Measurements from ENCODE around the gene PSAP. TPM values are rescaled to one million over a fixed set of nuclear protein-coding genes. Genes with fewer than 3 reads are reported as not detected.
A peak's percentile ranks its signal among the peaks of the same experiment; 100 is the strongest.

The PSAP gene
- total RNA-seq, 1 experiment from 2014 or later = 397 TPM

- no peaks in the 10 kb centered on the region for H3K9me3 Mint-ChIP-seq
- DNase-seq (ENCODE audit: low spot score) = no peak
- TF ChIP-seq FOXP1 (CRISPR knock-in tag; IDR thresholded peaks at IDR 0.05; ENCODE audit: borderline replicate concordance) = no peak
- TF ChIP-seq CREM (CRISPR knock-in tag; IDR thresholded peaks at IDR 0.05) = no peak
- no peak for TF ChIP-seq ZBTB43 (CRISPR knock-in tag; IDR thresholded peaks at IDR 0.05)
- TF ChIP-seq PREB (CRISPR knock-in tag; IDR thresholded peaks at IDR 0.05; ENCODE audit: borderline replicate concordance) = no peak
- no peak for TF ChIP-seq SP1 (CRISPR knock-in tag; conservative IDR thresholded peaks at IDR 0.05)
- no peak for TF ChIP-seq ZNF416 (CRISPR knock-in tag; IDR thresholded peaks at IDR 0.05)
- TF ChIP-seq NR2C2 (CRISPR knock-in tag; IDR thresholded peaks at IDR 0.05) = no peak
- no peak for TF ChIP-seq RORB (CRISPR knock-in tag; IDR thresholded peaks at IDR 0.05)
- TF ChIP-seq CTCF (IDR thresholded peaks at IDR 0.05) = no peak
- TF ChIP-seq FOXK1 (CRISPR knock-in tag; IDR thresholded peaks at IDR 0.05) = no peak
- TF ChIP-seq MXD4 (CRISPR knock-in tag; IDR thresholded peaks at IDR 0.05; ENCODE audit: borderline replicate concordance) = no peak
- no peak for TF ChIP-seq ATF6 (CRISPR knock-in tag; IDR thresholded peaks at IDR 0.05)
- H3K27me3 Mint-ChIP-seq (ENCODE audit: low read depth) = no peaks in the 10 kb centered on the region
- H3K4me3 Mint-ChIP-seq = no peak overlapping the region
- peak; percentile 71 for ATAC-seq
- H3K36me3 Mint-ChIP-seq = no peaks in the 10 kb centered on the region
- POLR2A ChIA-PET = interaction anchor here (0.7 to 1.5 kb wide), 2 partner anchors 22 to 1329 kb away, joined by 3 to 4 read pairs; no protein-coding TSS in a partner anchor
- H3K4me1 Mint-ChIP-seq = peaks cover 19% of the 10 kb centered on the region
- H3K27ac Mint-ChIP-seq = no peak overlapping the region
- CTCF ChIA-PET = interaction anchor here (0.6 to 3.2 kb wide), 9 partner anchors 10 to 266 kb away, joined by 3 to 22 read pairs (median 4); partner anchors contain the start of gene VSIR
Measured at GRCh38 chr10:71782917-71783490, 68.0 kb downstream of the PSAP start.

- Mint-ChIP-seq H3K4me3 (no peak overlapping the region), H3K27me3 (ENCODE audit: low read depth) (peaks cover 4% of the 10 kb centered on the region; the same call in 1 of the 2 replicates), H3K4me1 (peaks cover 19% of the 10 kb centered on the region), H3K9me3 (peaks cover 4% of the 10 kb centered on the region), H3K27ac (no peak overlapping the region), H3K36me3 (0 out of 2 replicates have a peak, but pooled peaks cover 2% of the 10 kb centered on the region)
- DNase-seq (ENCODE audit: low spot score) (no peak), ATAC-seq (no peak)
- CTCF ChIA-PET = interaction anchor here (0.8 to 3.2 kb wide), 9 partner anchors 9 to 266 kb away, joined by 3 to 22 read pairs (median 4); partner anchors contain the start of gene VSIR
- POLR2A ChIA-PET = interaction anchor here (0.7 to 1.5 kb wide), 2 partner anchors 23 to 1328 kb away, joined by 3 to 4 read pairs; no protein-coding TSS in a partner anchor
- TF ChIP-seq KAT7 (CRISPR knock-in tag; IDR thresholded peaks at IDR 0.05; ENCODE audit: borderline replicate concordance) = no peak
- no peak for TF ChIP-seq USF1 (CRISPR knock-in tag; IDR thresholded peaks at IDR 0.05)
- TF ChIP-seq SOX15 (CRISPR knock-in tag; IDR thresholded peaks at IDR 0.05) = no peak
- TF ChIP-seq MXD4 (CRISPR knock-in tag; IDR thresholded peaks at IDR 0.05; ENCODE audit: borderline replicate concordance) = no peak
- no peak for TF ChIP-seq GABPB1 (CRISPR knock-in tag; IDR thresholded peaks at IDR 0.05)
- TF ChIP-seq MAX (CRISPR knock-in tag; IDR thresholded peaks at IDR 0.05) = no peak
- TF ChIP-seq FOXP1 (CRISPR knock-in tag; IDR thresholded peaks at IDR 0.05; ENCODE audit: borderline replicate concordance) = no peak
- no peak for TF ChIP-seq USF2 (CRISPR knock-in tag; IDR thresholded peaks at IDR 0.05)
- TF ChIP-seq ZNF396 (CRISPR knock-in tag; IDR thresholded peaks at IDR 0.05; ENCODE audit: borderline replicate concordance) = no peak
- no peak for TF ChIP-seq SP1 (CRISPR knock-in tag; conservative IDR thresholded peaks at IDR 0.05)
- no peak for TF ChIP-seq E2F5 (CRISPR knock-in tag; IDR thresholded peaks at IDR 0.05)
- TF ChIP-seq ZNF263 (CRISPR knock-in tag; IDR thresholded peaks at IDR 0.05; ENCODE audit: low read depth) = no peak
- TF ChIP-seq CDX4 (CRISPR knock-in tag; IDR thresholded peaks at IDR 0.05; ENCODE audit: borderline replicate concordance) = no peak
- TF ChIP-seq SMAD3 (CRISPR knock-in tag; IDR thresholded peaks at IDR 0.05; ENCODE audit: borderline replicate concordance) = no peak
Measured at GRCh38 chr10:71782221-71782916, 68.7 kb downstream of the PSAP start.
